ENCODE measurements around the gene WDTC1.

The WDTC1 gene

GRCh38 chr1:27353166-27353565, 118.7 kb downstream of the WDTC1 start:
- TF ChIP-seq CTCF (IDR thresholded peaks at IDR 0.05): no peak

GRCh38 chr1:27353629-27354028, 119.2 kb downstream of the WDTC1 start:
- TF ChIP-seq CTCF (IDR thresholded peaks at IDR 0.05): no peak

GRCh38 chr1:27355683-27356082, 121.3 kb downstream of the WDTC1 start:
- no peak for TF ChIP-seq CTCF (IDR thresholded peaks at IDR 0.05)

GRCh38 chr1:27356277-27356618, 121.8 kb downstream of the WDTC1 start:
- TF ChIP-seq CTCF (IDR thresholded peaks at IDR 0.05): no peak

GRCh38 chr1:27356619-27357280, 122.3 kb downstream of the WDTC1 start:
- no peak for TF ChIP-seq CTCF (IDR thresholded peaks at IDR 0.05)

- TF ChIP-seq CTCF (IDR thresholded peaks at IDR 0.05): peak; percentile 90
Measured at GRCh38 chr1:27357281-27358037, 123.0 kb downstream of the WDTC1 start.
